Retina (tissue), 1 donor: ENCODE measurements around the gene ABCC4.
A peak's percentile ranks its signal among the peaks of the same experiment; 100 is the strongest.
"Not testable (repeated sequence)": the region's sequence is repeated elsewhere in the genome, so short reads cannot be mapped to it uniquely, and the experiment has no call there.

Source experiments
- DNase-seq: peaks from one replicate; pipeline ENCODE4 v3.0.0-alpha.2; 2016

The ABCC4 gene

DNA sequence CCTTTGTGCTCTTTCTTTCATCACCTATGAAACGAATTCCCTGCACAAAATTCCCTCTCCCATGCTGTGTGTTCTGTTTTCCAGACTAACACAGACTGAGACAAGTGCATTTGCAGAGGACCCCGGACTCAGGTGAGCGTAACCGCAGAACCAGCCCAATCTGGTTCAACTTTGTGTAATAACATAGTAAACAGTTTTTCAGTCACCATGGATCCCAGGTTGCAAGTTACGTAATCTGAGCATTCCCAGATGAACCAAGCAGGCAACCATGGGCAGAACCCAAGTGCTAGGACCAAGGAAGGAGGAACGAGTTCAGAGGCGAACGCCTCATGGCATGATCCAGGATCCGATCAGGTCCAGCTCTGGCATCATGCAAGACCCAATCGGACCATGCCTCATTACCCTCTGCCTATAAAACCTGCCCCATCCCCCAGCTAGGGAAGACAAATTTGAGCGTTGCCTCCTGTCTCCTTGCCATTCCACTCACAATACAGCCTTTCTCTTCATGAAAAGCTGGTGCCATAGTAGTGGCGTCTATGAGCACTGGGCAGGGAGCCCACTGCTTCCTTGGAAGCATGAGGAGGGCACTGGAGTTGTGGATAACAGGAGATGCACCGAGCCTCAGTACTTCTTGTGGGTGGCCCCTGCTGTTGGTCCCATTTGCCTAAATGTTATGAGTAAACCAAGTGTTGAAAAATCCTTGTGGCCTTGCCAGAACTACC is 107.6 kb downstream of the ABCC4 start:
- DNase-seq, result no peak

GRCh38 chr13:95192998-95193397 is 108.3 kb downstream of the ABCC4 start:
- no peak for DNase-seq

DNA sequence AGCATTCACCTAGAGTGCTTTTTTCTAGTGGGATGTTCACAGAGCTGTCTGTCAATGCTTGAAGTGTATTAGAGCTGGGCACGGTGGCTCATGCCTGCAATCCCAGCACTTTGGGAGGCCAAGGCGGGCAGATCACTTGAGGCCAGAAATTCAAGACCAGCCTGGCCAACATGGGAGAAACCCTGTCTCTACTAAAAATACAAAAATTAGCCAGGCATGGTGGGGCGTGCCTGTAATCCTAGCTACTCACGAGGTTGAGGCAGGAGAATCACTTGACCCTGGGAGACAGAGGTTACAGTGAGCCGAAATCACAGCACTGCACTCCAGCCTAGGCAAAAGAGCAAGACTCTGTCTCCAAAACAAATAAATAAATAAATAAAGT is 108.7 kb downstream of the ABCC4 start:
- not testable (repeated sequence) for DNase-seq

DNA sequence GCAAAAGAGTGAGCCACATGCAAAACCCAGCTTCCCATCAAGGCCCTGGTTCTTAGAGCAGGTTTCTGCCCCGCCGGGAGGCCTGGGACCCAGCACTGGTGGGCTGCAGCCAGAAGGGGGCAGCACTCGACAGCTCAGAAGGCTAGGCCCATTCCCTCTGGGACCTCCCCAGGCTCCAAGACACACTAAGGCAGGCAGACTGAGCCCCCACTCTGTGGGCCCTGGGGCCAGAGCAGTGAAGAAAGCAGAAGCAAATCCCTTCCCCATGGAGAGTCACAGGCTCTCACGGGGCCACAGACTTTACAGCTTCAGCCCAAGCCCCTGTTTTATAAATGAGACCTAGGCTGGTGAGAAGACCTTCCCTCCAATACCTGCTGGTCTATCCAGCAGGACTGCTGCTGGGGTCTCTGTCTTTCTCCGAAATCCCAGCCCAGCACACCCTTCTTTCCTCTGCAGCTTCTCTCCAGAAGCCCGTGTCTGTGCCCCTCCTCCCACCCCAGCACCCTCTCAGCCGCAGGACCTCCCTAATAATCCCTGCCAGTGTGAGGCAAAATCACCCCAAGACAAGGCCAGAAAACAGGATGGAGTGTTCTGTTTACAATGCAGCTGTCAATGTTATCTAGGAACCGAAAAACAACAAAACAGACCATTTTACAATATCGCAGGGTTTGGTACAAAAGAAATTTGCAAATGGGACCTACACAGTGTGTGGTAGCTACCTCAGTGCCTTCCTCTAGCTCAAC is 109.3 kb downstream of the ABCC4 start:
- DNase-seq, result peak; percentile 80

GRCh38 chr13:95188128-95188527 is 113.1 kb downstream of the ABCC4 start:
- no peak for DNase-seq

GRCh38 chr13:95185851-95186250 is 115.4 kb downstream of the ABCC4 start:
- no peak for DNase-seq

GRCh38 chr13:95185311-95185710 is 115.9 kb downstream of the ABCC4 start:
- no peak for DNase-seq

- no peak for DNase-seq
These were observed 116.9 kb downstream of the ABCC4 start for GRCh38 chr13:95184317-95184716.

- DNase-seq, result no peak
These were observed 118.5 kb downstream of the ABCC4 start for GRCh38 chr13:95182570-95183265.

GRCh38 chr13:95181586-95181985 is 119.7 kb downstream of the ABCC4 start:
- DNase-seq, result no peak

DNA sequence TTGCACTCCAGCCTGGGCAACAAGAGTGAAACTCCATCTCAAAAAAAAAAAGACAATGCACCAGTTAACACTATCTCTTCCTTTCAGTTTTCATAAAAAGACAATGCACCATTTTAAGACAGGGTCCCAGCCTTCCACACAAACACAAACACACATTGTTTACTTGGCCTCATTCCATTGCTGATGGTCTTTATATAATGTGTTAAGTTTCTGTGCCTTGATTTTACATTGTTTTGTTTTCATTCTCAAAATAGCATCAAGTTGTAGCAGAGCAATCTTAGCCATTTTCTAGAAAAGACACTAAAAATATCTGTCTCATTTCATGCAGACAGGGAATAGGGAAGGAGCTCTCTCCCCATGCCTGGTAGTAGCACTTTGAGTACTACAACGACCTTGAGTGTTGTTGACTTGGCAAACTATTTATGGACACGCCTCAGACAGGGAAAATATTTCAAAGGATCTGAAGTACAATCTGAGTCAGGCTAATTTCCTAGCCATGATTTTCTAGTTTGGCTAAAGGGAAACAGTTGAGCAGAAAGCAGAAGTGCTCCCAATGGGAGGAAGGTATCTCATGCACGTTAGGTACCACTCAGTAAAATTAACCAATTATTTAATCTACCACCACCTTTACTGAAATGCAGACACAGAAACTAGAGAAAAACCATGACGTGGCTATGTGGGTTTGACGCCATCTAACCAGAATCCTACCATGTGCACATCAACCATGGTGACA is 120.6 kb downstream of the ABCC4 start:
- DNase-seq, result no peak

GRCh38 chr13:95176611-95177259 is 124.5 kb downstream of the ABCC4 start:
- no peak for DNase-seq

GRCh38 chr13:95174517-95174916 is 126.7 kb downstream of the ABCC4 start:
- peak; percentile 16 for DNase-seq

DNA sequence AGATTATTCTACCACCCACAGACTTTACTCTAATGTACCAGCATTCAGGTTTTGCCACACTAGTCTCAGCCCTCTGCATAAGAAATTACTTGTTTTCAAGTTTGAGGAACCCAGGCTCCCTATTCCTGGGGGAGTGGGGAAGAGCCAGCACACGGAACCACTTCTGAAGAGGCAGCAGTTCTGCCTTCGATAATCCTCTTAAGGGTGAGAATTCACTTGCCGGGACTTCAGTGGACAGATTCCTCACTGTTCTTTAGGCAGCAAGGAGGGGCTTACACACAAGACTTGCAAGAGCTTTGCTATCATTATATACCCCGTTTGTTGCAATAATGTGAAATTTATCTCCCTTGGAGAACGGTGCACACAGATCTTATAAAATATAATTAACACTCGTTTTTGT is 133.1 kb downstream of the ABCC4 start:
- no peak for DNase-seq

DNA sequence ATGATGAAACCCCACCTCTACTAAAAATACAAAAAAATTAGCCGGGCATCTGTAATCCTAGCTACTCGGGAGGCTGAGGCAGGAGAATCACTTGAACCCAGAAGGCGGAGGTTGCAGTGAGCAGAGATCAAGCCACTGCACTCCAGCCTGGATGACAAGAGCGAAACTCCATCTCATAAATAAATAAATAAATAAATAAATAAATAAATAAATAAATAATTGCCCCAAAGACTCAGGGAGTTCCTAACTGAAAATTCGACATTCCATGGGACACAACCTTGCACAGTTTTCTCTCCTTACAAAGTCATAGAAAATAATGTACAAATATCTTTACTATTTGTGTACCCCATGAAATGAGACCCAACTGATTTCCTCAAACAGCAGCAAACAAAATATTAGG is 134.2 kb downstream of the ABCC4 start:
- DNase-seq, result not testable (repeated sequence)

DNA sequence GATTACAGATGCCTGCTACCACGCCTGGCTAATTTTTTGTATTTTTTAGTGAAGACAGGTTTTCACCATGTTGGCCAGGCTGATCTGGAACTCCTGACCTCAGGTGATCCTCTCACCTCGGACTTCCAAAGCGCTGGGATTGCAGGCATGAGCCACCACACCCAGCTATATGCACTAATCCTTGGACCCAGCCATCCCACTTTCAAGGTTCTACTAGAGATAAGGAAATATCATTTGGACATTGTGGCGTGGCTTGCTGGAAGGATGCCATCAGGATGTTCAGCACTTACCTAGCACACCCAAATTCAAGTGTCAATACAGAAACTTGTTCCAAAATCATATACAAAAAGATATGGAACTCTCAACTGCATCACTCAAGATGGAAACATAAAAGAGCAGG is 136.4 kb downstream of the ABCC4 start:
- no peak for DNase-seq

DNA sequence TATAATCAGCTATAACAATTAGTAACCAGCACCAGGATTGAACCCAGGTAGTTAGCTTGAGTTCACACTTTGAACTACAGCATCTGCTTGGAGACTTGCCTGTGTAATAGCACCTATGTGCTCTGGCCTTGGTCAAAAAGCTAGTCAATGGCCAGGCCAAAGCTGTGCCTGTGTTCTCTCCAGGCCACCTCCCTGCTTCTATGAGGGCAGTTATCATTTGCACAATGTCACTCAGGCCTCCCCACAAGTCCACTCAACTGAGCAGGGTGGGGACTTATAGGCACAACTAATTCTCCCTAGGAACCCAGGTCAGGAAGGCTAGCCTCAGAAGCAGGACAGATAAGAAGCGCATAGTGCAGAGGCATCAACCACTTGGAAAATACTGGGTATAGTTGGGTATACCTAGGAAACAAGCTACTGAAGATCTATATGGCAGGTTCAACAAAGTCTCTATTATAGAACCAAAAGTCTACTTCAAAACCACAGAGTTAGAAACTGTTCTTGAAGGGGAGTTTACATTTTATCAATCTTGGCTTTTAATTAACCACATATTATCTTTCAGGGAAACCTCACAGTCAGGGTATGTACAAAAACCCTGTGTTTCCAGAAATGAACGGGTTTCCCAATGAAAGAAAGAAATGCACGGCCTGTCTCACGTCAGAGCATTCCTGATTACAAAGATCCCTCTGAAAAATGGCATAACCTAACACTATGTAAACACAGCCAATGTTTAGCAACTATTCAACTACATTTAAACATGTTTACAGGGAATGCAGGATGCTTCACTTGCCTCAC is 140.9 kb downstream of the ABCC4 start:
- no peak for DNase-seq

- DNase-seq, result no peak
These were observed 141.8 kb downstream of the ABCC4 start for GRCh38 chr13:95159458-95159857.

- no peak for DNase-seq
These were observed 145.0 kb downstream of the ABCC4 start for GRCh38 chr13:95156208-95156607.

GRCh38 chr13:95155504-95155903 is 145.7 kb downstream of the ABCC4 start:
- no peak for DNase-seq

DNA sequence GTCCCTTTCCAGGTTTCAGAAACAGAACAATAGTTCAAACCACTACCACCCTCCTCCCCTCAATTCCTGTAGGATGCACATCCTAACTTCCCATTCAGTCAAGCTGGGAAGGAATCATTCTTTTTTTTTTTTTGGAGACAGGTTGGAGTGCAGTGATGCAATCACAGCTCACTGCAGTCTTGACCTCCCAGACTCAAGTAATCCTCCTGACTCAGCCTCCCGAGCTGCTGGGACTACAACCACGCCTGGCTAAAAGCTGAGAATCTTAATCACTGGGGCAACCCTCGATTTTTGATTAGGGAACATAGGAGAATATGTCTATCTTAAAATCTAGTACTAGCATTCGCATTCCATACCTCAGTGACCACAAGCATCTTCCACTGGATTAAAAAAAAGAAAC is 146.2 kb downstream of the ABCC4 start:
- no peak for DNase-seq

GRCh38 chr13:95154413-95154886 is 146.8 kb downstream of the ABCC4 start:
- no peak for DNase-seq
